D721Med (cell line): ENCODE results near the gene MSL3B.

Experiments used
- DNase-seq: peaks from one replicate; pipeline ENCODE4 v3.0.0; 2011; ENCODE audit warnings: low spot score; ENCODE audit not compliant: insufficient read length
- FAIRE-seq: peaks from 2 replicates; lab custom pipeline; 2011; peaks lifted over from hg19 to GRCh38; lab: Jason Lieb, UNC
- CTCF ChIP-seq: IDR thresholded peaks from 2 replicates; pipeline ENCODE4 v1.5.1; 2012; ENCODE audit warnings: mild to moderate bottlenecking, control low read depth; ENCODE audit not compliant: insufficient read depth; ENCODE audit errors: missing control alignments

MSL3B gene

DNA sequence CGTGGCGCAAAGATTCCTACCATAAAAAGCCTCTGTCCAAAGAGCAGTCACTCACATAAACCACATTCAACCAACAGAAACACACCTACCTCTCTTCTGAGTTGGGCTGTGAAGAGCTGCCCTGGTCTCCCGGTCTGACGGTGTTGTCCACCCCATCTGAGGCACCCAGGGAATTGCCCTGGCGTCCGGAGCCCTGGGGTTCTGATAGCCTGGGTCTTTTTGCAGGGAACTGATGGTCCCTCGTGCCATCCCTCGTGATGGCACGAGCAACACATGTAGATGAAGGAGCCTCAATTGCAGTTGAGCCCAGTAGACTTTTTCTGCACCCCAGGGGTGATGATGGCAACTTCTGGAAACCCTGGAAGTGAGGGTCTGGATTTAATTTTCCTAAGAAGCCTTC lies 27.7 kb downstream of the MSL3B start:
- TF ChIP-seq CTCF: no peak
- no peak for DNase-seq
- no peak for FAIRE-seq

- FAIRE-seq (no peak), DNase-seq (no peak)
- TF ChIP-seq CTCF: no peak
Observed at GRCh38 chr2:233839447-233839820, 28.8 kb downstream of the MSL3B start.

- no peak for TF ChIP-seq CTCF
- DNase-seq (no peak), FAIRE-seq (no peak)
Observed at GRCh38 chr2:233838726-233839446, 29.3 kb downstream of the MSL3B start.

GRCh38 chr2:233838251-233838650 lies 29.9 kb downstream of the MSL3B start:
- FAIRE-seq (no peak), DNase-seq (no peak)
- TF ChIP-seq CTCF: no peak

GRCh38 chr2:233837694-233838229 lies 30.4 kb downstream of the MSL3B start:
- FAIRE-seq (no peak), DNase-seq (no peak)
- TF ChIP-seq CTCF: no peak

DNA sequence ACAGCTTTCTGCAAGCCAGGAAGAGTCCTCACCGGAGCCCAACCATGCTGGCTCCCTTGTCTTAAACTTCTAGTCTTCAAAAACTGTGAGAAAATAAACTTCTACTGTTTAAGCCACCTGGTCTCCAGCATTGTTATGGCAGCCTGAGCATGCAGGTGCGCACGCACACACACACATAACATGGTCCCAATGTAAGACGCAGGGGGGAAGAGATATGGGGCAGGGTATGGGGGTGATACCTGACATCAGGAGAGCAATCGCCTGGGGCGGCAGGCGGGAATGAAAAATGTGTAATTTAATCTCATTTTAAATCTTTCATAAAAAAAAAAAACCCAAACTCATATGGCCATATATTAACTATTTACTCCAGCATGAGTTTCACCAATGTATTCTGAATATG lies 31.8 kb downstream of the MSL3B start:
- TF ChIP-seq CTCF: no peak
- DNase-seq (no peak), FAIRE-seq (no peak)

- DNase-seq (no peak), FAIRE-seq (no peak)
- no peak for TF ChIP-seq CTCF
Observed at GRCh38 chr2:233835230-233836186, 32.7 kb downstream of the MSL3B start.
